Stimulated activated CD8-positive, alpha-beta memory T cell treated with anti-CD3 and anti-CD28 coated beads, Interleukin-12 subunit alpha, Interleukin-12 subunit beta, amount 100 ng/mL, for 24 hours (primary cell): ENCODE data around the gene ZNF837.
"Not testable (repeated sequence)": the region's sequence is repeated elsewhere in the genome, so short reads cannot be mapped to it uniquely, and the experiment has no call there.

Source experiments
- DNase-seq: peaks from one replicate; pipeline ENCODE4 v3.0.0-alpha.2; 2020; ENCODE audit errors: extremely low read depth

Gene ZNF837

DNA sequence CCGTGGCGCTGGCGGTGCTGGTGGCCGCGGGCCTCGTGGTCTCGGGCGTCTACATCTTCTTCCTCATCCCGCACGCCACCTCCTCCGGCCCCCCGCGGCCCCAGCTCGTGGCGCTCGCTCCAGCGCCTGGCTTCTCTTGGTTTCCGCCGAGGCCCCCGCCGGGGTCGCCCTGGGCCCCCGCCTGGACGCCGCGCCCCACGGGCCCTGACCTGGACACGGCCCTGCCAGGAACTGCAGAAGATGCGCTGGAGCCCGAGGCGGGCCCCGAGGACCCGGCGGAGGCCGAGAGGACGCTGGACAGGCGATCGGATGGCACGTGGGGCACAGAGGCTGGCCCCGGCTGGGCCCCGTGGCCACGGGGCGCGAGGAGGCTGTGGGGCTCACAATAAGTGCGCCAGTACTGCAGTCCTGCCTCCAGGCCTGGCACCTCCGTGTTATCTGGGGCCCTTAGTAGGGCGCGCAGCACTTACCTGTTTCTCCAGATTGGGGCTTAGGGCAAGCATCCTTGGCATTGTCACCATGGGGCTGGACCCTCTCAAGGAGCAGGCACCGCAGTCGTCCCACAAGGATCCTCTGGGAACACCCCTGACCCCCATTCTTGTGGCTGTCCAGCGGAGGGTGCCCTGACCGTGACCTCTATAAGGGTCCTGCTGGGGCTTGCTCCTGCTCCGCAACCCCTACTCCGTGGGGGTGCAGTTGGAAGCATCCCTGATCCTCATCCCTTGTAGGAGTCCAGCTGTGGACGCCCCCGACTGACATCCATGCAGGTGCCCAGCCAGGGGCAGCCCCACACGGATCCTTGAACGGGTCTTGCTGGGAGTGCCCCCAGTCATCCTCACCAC, 16.1 kb upstream of the ZNF837 start:
- DNase-seq: no peak

DNA sequence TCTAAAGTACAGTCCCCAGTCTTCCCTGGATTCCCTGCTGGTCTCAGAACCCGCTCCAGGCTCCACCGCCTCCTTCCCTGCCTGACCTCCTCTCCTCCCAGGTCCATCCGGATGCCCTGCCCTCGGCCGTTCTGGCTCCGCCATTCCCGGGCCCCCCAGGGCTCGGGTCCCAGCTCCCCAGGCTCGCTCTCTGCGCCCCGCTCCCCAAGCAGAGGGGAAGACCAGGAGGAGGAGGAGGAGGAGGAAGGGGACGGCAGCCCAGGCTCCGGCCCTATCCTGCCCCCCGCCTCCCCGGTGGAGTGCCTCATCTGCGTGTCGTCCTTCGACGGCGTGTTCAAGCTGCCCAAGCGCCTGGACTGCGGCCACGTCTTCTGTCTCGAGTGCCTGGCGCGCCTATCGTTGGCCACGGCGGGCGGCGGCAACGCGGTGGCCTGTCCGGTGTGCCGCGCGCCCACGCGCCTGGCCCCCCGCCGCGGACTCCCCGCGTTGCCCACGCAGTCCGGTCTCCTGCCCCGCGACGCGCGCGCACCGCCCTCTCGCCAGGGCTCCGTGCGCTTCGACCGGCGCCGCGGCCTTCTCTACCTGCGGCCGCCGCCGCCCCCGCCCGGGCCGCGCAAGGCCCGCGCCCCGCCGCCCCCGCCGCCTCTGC, 15.3 kb upstream of the ZNF837 start:
- DNase-seq: no peak

DNA sequence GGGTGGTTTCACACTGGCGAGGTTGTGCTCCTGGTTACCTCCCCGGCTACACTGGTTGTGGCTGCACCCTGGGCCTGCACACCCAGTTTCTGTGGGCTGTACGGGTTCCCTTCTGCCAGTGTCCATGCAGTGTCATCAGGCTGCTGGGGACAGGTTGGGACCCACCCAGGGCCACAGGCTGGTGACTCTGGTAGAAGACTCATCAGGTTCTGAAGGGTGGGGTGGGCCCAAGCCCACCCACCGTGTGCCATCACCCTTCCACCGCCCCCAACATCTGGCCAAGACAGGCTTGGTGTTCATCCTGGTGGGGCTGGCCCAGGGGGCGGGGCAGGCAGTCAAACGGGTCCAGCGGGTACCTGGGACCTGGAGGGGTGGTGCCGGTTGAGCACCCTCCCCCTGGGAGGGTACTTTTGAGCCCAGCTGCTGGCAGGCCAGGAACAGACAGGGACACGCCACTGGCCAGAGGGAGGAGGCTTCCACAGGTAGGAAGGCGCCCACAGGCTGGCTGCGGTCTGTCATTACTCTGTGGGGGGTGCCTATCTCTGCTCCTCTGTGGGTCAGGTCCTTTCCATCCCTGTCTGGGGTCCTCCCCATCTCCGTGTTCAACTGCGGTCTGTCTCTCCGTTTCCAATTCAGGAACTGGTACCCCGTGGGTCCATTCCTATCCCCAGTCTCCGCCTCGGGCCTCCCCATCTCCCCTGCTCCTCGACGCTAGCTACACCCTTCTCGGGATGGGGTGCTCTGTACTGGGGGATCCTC, 14.6 kb upstream of the ZNF837 start, which contains the start of gene RNF225:
RNF225 (plus strand) TSS at position 437 of the 759 bp plus-strand sequence. CDS start 434 bp downstream, outside the sequence.
- no peak for DNase-seq

DNA sequence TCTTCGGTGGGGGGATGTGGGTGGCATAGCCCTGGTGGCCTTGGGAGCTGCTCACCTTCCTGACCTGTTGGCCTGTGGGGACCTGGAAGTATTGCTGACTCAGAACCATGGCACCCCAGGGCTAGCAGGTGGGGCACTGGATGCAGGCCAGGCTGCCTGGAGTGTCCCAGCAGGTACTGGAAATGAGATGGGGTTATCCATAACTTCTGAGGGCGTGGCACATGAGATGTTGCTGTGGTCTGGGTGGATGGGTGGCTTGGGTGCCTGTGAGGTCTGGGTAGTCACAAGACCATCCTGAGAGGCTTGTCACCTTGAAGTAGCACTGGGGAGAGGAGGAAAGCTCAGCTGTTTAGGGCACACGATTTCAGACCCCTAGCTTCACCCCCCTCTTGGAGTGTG, 14.0 kb upstream of the ZNF837 start:
- no peak for DNase-seq

DNA sequence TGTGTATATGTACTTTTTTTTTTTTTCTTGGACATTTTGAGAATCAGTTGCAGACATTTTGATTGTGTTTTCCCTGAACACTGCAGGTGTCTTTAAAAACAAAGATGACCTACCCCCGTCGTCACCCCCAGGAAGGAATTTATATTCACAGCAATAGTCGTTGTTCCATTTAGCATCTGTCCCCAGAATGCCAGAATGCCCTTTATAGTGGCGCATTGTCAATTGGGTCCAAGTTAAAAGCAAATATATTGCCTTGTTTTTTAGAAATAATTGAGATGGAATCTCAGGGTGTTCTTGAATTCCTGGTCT, 12.8 kb upstream of the ZNF837 start:
- no peak for DNase-seq

DNA sequence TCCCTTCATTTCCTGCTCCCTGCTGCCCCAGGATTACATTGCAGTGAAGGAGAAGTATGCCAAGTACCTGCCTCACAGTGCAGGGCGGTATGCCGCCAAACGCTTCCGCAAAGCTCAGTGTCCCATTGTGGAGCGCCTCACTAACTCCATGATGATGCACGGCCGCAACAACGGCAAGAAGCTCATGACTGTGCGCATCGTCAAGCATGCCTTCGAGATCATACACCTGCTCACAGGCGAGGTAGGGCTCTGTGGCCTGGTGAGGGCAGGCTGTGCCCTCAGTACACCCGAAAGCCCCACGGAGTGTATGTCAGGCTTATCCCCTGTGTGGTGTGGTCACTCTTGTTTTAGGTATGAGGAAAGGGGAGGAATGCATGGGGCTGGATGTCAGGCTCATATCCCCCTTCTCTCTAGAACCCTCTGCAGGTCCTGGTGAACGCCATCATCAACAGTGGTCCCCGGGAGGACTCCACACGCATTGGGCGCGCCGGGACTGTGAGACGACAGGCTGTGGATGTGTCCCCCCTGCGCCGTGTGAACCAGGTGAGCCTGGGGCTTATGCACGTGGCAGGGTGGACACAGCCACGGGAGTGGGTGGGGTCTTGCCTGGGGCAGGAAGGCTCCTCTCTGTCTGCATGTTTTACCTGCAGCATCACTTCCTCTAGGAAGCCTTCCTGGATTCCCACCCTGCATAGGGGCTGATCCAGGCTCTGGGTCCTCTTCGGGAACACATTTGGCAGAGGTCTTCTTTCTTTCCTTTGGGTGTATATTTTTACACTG, 12.3 kb upstream of the ZNF837 start:
- no peak for DNase-seq

DNA sequence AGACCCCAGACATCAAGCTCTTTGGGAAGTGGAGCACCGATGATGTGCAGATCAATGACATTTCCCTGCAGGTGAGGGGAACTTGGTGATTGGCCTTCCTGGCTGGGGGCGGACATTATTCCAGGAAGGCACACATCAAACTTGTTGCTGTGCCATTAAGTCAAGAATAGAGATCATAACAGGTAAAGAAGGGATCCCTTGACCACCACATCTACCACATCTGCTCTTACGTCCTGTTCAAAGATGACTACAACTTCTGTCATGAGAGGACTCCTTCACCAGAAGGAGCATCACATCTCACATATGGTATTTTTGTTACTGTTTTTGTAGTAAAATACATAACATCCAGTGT, 7.3 kb upstream of the ZNF837 start:
- no peak for DNase-seq

DNA sequence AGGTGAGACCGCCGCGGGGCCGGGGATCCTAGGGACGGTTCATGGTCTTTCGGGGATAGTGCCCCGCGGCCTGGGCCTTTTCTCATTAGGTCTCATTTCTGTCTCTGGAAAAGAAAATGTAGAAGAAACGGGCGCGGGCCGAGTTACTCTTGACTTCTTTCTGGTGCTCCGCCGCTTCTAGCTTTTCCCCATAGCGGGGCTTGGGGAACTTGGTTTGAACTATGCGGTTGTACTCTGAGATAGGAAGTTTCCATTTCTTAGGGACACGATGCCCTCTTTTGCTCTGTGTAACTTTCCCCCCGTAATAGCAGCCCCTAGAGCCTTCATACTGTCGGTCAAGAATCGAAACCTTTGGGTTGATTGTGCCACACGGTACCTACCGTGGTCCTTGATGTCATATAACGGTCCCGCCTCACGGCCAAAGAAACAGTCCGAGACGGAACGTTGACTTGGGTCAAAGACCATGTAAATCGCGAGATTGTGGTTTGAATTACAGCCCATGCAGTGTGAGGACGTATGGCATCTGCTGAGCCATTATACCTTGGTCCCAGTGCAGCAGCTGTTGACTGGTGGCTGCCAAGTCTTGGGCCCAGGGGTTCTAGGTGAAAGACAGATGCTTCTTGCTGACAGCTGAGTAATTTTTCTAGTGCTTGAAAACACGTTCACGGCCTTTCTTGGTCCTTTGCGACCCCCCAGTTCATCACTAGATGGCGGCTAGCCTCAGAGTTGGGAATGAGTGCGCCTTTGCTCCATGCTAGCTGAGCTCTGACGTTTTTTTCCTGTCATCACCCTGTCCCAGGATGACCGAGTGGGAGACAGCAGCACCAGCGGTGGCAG, 6.7 kb upstream of the ZNF837 start:
- no peak for DNase-seq

DNA sequence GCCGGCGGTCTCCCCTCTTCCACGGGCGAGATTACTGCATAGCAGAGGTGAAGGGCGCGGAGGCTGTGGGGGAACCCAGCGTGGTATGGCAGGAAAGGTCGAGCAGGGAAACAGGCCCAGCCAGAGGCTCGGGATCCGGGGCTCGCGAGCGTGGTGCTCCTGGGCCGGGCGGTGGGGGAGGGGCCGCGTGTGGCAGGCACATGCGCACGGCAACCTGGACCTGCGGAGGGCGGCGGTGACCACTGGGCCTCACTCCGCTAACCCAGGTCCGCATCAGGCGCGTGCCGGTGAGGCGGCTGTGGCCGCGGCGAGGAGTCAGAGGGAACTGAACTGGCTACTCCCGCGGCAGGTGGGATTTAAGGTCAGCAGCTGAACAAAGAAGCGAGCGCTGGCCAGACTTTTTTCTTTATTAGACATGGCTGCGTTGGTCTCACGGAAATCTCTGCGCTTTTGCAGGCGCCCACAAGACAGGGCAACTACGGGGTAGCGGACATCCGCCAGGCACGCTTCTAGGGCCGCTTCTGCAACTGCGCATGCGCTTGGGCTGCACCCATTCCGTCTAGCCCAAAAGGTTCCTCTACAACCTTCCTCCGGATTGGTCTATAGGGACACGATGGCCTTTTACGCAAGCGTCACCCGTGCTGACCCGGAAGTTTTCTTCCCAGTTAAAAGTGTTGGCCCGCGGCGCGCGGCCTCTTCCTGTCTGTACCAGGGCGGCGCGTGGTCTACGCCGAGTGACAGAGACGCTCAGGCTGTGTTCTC, 5.9 kb upstream of the ZNF837 start, which contains the start of gene RPS5:
RPS5 (plus strand) TSS at position 694 of the 762 bp plus-strand sequence. CDS start 869 bp downstream, outside the sequence.
- DNase-seq: peak; percentile 84

DNA sequence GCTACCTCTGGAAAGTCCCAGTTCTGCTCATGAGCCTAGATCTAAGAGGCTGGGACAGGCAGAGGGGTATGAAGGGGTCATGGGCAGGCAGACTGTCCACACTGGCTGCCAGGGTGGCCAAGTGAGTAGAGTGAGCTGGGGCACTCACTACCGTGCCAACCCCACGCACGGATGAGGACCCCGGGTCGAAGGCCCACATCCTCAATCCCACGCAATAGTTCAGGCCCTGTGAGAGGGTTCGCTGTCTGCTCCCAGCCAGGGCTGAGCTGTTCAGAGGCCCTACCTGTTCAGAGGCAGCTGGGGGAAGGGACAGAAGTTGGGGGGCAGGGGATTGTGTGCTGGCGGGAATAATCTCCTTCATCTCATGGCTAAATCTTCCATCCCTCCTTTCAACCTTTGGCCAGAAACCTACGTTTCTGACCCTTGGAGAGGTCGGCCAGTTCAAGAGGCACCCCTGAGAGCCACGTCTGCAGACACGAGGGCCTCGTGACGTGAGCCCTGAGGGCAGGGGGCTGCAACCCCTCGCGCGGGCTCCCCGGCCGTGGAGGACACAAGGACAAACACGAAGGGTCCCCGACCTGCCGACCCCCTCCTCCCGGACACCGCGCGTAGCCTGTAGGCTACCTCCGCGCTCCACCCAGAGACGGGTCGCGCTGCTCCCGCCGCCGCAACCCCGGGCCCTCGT, 5.2 kb upstream of the ZNF837 start:
- DNase-seq: no peak

DNA sequence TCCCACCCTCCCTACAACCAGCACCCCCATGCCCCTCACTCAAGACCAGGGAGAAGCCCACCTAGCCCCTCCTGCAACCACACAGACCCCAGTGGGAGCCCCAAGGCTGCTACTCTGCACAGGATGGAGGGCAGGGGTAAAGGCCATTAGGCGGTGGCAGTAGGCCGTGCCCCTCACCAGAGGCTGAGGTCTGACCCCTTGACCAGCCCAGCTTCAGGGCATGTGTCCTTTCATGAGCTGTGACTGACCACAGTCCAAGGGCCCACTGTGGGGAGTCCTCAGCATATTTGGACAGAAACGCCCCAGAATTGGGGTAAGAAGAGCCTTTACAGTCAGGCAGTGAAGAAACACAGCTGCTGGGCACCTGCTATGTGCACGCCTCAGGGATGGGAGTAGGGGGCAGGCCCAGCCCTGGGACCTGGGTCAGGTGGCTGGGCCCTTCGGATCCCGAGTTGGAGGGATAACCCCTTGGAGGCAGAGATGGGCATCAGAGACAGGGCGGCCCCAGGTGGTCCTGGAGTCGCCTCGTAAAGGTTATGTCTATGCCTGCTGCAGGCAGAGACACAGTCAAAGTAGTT, 4.6 kb upstream of the ZNF837 start:
- DNase-seq: no peak

DNA sequence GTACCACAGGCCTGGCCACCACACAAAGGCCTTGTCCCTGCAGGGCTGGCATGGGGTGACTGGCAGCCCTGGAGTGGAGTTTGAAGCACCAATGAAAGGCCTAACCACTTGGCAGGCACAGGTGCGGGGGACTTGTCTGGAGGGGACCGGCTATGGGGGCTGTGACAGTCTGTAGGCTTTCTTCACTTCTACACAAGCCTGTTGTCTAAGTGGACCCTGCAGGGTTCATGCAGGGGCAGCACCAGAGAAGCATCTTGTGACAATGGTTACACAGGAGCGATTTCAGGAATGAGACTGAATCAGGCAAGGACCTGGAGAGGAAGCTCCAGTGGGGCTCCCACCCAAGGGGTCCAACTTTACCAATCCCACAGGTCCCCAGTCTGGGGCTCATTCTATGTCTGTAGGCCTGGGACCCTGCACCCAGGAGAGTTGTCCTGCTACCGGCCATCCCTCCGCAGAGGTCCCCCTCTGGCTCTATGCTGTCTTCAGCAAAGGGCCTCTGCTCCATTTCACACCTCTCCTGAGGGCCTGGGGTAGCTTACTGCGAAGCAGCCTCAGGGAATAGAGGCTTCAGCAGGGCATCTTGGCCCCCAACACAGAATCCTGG, 2.3 kb upstream of the ZNF837 start:
- no peak for DNase-seq

DNA sequence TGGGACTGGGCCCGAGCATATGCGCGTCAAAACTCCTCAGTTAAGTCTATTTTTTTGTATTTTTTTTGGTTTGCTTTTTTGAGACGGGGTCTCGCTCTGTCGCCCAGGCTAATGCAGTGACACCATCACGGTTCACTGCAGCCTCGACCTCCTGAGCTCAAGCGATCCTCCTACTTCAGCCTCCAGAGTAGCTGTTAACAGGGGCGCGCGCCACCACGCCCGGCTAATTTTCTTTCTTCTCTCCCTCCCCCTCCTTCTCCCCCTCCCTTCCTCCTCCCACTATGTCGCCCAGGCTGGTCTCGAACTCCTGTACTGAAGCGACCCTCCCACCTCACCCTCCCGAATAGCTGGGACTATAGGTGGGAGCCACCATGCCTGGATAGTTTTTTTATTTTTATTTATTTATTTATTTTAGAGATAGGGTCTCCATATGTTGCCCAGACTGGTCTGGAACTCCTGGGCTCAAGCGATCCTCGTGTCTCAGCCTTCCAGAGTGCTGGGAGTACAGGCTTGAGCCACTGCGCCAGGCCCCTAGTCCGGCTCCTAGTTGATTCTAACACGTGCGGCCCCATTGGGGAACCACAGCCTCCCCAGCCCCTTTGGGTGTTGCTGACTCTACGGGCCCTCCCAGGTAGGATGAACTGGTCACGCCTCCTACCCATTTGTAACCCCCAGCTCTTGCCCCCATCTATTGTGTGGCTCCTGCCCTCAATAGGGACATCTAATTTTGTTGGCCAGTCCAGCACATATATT, 806 bp upstream of the ZNF837 start:
- DNase-seq: no peak

DNA sequence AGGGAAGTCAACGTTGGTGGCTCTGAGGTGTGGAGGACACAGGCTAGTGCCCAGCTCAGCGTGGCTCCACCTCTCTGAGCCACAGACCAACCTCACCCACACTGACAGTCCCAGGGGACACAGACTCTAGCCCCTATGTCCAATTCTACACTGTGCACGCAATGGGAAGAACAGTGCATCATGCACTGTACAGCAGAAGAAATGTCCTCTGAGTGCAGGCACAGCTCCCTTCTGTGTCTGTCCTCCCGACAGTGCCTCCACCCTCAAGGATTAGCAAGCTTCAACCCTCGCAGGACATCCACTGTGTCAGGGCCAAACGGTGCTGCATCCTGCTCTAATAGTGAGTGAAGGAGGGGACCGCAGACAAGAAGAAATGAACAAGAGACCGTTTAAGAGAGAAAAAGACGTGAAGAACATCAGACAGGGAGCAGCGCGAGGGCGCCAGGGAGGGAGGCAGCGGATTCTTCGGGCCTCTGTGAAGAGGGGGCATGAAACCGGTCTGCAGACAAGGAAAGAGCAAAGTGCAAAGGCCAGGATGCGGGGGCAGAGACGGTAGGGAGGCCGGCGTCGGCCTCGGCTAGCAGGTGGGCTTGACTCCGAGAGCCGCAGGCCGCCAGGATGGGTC, 681 bp downstream of the ZNF837 start:
- DNase-seq: no peak

DNA sequence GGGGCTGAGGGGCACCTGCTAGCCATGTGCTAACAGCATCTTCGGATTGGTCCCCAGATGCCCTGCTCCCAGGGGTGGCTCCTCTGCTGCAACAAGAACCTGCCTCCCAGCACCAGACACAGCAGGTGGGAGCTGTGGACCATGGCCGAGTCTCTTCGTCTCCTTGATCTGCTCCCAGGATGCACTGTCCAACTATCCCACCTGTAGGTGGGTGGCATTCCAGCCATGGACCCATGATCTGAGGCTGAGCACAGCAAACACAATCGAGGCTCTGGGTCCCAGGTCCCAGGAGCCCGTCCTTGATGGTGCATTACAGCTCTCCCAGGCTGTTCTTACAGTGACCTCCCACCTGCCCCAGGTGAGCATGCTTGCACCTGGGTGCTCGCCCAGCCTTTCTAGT, 1.6 kb downstream of the ZNF837 start:
- no peak for DNase-seq

DNA sequence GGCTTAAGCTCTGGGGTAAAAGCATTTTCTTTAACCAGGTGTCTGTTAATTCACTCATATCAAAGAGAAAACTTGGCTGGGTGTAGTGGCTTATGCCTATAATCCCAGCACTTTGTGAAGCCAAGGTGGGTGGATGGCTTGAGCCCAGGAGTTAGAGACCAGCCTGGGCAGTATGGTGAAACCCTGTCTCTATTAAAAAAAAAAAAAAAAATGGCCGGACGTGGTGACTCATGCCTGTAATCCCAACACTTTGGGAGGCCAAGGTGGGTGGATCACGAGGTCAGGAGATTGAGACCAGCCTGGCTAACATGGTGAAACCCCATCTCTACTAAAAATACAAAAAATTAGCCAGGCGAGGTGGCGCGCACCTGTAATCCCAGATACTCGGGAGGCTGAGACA, 4.1 kb downstream of the ZNF837 start:
- not testable (repeated sequence) for DNase-seq

DNA sequence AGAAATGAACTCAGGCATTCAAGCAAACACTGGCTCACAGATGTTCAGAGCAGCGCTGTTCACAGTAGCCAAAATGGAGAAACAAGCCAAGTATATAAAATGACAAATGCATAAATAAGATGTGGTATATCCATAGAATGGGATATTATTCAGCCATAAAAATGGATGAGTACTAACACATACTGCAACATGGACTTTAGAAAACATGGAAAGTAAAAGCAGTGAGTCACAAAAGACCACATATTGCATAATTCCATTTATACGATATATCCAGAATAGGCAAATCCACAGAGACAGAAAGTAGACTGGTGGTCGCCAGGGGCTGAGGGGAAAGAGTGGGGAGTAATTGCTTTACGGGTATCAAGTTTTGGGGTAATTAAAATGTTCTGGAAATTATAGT, 6.6 kb downstream of the ZNF837 start:
- DNase-seq: no peak
